ENCODE data around the gene TMEM181. TPM values are rescaled to one million over a fixed set of nuclear protein-coding genes. Genes with fewer than 3 reads are reported as not detected.

TMEM181 gene
- total RNA-seq, 4 donors from 2014 or later: 10.5 to 22.1 (median 16.8) TPM

DNA sequence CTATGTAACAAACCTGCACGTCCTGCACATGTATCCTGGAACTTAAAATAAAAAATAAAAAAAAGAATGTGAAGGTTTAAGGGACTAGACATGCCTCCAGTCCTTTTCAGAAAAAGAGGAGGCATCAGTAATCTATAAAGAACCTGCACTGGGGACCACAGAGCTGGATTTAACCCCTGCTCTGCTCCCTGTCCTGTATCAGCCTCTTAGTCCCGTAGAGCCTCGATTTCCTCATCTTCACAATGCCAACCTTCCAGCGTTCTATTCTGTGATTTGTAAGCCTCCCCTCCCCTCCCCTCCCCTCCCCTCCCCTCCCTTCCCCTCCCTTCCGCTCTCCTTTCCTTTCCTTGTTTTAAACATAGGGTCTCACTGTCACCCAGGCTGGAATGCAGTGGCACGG, 31.1 kb upstream of the TMEM181 start:
- H3K36me3 ChIP-seq: no peaks in the 10 kb centered on the region
- peaks cover 0 to 35% (median 0%) of the 10 kb centered on the region in 4 donors for H3K27me3 ChIP-seq
- TF ChIP-seq, protein P1, sequence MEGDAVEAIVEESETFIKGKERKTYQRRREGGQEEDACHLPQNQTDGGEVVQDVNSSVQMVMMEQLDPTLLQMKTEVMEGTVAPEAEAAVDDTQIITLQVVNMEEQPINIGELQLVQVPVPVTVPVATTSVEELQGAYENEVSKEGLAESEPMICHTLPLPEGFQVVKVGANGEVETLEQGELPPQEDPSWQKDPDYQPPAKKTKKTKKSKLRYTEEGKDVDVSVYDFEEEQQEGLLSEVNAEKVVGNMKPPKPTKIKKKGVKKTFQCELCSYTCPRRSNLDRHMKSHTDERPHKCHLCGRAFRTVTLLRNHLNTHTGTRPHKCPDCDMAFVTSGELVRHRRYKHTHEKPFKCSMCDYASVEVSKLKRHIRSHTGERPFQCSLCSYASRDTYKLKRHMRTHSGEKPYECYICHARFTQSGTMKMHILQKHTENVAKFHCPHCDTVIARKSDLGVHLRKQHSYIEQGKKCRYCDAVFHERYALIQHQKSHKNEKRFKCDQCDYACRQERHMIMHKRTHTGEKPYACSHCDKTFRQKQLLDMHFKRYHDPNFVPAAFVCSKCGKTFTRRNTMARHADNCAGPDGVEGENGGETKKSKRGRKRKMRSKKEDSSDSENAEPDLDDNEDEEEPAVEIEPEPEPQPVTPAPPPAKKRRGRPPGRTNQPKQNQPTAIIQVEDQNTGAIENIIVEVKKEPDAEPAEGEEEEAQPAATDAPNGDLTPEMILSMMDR (IDR thresholded peaks at IDR 0.05): no peak
- no peak for TF ChIP-seq POLR2A (IDR thresholded peaks at IDR 0.05)
- no peak for DNase-seq
- no peak overlapping the region for H3K27ac ChIP-seq
- H3K4me1 ChIP-seq: no peaks in the 10 kb centered on the region
- H3K9me3 ChIP-seq: peaks cover 0 to 13% (median 0%) of the 10 kb centered on the region in 3 donors
- intact Hi-C loops (cut with DNase I): no loop called here
- WGBS, 2 donors: 78 to 80% methylated on average over 6 of the region's 6 CpGs
- H3K4me3 ChIP-seq: no peak overlapping the region

DNA sequence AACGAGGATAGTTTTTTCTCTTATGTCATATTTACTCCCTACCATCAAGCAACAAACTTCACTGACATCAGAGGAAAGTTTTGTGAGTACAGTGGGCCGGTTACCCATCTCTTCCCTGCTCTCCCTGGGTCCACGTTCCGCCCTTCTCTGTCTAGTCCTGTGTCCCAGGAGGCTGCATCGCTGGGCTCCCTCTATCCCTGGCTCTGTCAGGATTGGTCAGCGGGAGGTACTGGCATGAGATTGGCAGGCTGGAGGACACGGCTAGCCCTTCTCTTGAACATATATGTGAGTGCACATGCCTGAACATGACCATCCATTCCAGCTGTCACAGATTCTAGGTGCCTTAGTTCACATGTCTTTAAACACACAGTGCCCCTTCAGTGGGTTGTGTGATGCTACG, 30.3 kb upstream of the TMEM181 start:
- no peaks in the 10 kb centered on the region for H3K36me3 ChIP-seq
- TF ChIP-seq POLR2A (IDR thresholded peaks at IDR 0.05): no peak
- TF ChIP-seq, protein P1 (IDR thresholded peaks at IDR 0.05): no peak
- DNase-seq: no peak
- no peak overlapping the region for H3K27ac ChIP-seq
- peaks cover 0 to 30% (median 0%) of the 10 kb centered on the region in 4 donors for H3K27me3 ChIP-seq
- H3K4me3 ChIP-seq: no peak overlapping the region
- WGBS, 2 donors: 64 to 75% methylated on average over 7 to 8 of the region's 8 CpGs
- intact Hi-C loops (cut with DNase I): no loop called here
- peaks cover 0 to 13% (median 0%) of the 10 kb centered on the region in 3 donors for H3K9me3 ChIP-seq
- H3K4me1 ChIP-seq: no peaks in the 10 kb centered on the region

DNA sequence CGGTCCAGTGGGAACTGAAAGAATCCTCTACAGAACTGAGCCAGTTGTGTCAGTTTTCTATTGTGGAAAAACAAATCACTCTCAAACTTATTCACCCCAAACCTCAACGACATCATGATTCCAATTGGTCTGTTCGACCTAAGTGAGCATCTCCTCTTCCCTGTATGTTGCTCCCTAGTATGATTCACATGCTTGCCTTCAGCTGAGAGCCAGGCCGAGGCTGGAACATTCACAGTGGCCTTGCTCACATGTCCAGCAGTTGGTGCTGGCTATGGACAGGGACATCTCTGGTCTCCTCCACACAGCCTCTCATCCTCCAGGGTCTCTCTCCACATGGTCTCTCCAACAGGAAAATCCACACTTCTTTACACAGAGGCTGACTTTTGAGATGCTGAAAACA, 28.3 kb upstream of the TMEM181 start:
- H3K27ac ChIP-seq: no peak overlapping the region
- no peaks in the 10 kb centered on the region for H3K36me3 ChIP-seq
- DNase-seq: no peak
- no peak overlapping the region for H3K4me3 ChIP-seq
- intact Hi-C loops (cut with DNase I): no loop called here
- TF ChIP-seq POLR2A (IDR thresholded peaks at IDR 0.05): no peak
- TF ChIP-seq, protein P1 (IDR thresholded peaks at IDR 0.05): no peak
- peaks cover 0 to 32% (median 4%) of the 10 kb centered on the region in 4 donors for H3K27me3 ChIP-seq
- peaks cover 0 to 13% (median 0%) of the 10 kb centered on the region in 3 donors for H3K9me3 ChIP-seq
- peaks cover 5 to 12% (median 8%) of the 10 kb centered on the region in 3 donors for H3K4me1 ChIP-seq
- WGBS, 2 donors: 53 to 78% methylated on average over 3 to 4 of the region's 4 CpGs

DNA sequence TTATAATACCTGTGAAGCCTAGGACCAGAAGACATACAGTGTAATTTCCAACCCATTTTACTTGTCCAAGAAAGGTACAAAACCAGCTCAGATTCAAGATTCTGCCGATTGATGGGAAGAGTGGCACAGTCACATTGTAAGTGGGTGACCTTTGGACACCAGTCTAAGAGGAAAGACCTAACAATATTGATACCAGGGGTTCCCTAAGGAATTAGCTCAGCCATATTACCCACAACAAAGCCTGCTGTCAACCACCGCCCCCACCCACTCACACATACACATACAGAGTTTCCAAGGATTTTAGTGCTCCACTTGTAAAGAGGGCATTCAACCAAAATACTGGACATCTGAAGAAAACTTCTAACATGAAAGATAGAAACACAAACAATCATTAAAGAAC, 27.9 kb upstream of the TMEM181 start:
- TF ChIP-seq, protein P1 (IDR thresholded peaks at IDR 0.05): no peak
- no peak for TF ChIP-seq POLR2A (IDR thresholded peaks at IDR 0.05)
- WGBS, 2 donors: 86% methylated on average over 2 of the region's 2 CpGs; no CpG with 5 or more reads in 1 of the 2 donors
- Histone ChIP-seq H3K9me3 (peaks cover 0 to 12% (median 0%) of the 10 kb centered on the region in 3 donors), H3K4me1 (peaks cover 6 to 16% (median 12%) of the 10 kb centered on the region in 3 donors), H3K4me3 (no peak overlapping the region), H3K27me3 (peaks cover 0 to 36% (median 5%) of the 10 kb centered on the region in 4 donors), H3K27ac (no peak overlapping the region), H3K36me3 (no peaks in the 10 kb centered on the region)
- intact Hi-C loops (cut with DNase I): no loop called here
- no peak for DNase-seq

DNA sequence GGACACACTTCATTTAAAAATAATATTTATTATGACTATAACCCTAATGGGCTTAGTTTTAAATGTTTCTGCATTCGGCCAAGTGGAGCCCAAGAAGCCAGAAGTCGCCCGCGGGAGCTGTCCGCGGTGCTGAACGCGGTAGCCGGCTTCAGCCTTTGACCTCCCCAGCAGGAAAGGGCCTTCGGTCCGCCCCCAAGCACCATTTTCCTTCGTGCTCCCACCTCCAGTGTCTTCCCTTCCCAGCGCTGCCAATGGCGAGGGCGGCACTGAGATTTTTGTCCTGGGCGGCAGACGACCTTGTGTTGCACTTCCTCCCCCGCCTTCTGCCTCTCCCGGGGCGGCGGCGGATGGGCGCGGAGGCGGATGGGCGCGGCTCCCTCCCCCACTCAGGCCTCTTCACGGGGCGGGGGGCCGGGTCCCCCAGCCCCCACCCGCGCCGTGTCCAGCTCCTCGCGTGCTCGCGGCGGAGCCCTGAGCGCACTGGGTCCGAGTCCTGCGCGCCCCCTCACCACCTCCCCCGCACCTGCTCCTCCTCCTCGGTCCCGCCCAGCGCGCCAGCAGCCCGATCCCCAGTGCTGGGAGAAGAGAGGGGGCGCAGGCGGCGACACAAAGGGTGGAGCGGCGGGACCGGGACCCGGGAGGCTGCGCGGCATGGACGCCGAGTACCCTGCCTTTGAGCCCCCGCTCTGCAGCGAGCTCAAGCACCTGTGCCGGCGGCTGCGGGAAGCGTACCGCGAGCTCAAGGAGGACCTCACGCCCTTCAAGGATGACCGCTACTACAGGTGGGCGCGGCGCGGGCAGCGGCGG, 23.6 kb upstream of the TMEM181 start:
- no peaks in the 10 kb centered on the region for H3K9me3 ChIP-seq
- peaks cover 6 to 21% (median 17%) of the 10 kb centered on the region in 3 donors for H3K4me1 ChIP-seq
- peak overlapping the region in 2 of 4 donors; percentile 59 to 65 for H3K27ac ChIP-seq
- intact Hi-C loops (cut with DNase I): no loop called here
- no peak for TF ChIP-seq POLR2A (IDR thresholded peaks at IDR 0.05)
- TF ChIP-seq, protein P1 (IDR thresholded peaks at IDR 0.05): no peak
- DNase-seq: no peak
- H3K27me3 ChIP-seq: peaks cover 5 to 47% (median 9%) of the 10 kb centered on the region in 4 donors
- 0 to 2% methylated on average over 14 to 16 of the region's 75 CpGs for WGBS, 2 donors
- H3K4me3 ChIP-seq: peak overlapping the region; percentile 39 to 70 (median 48)
- H3K36me3 ChIP-seq: no peaks in the 10 kb centered on the region

Data from esophagus squamous epithelium (tissue), 5 donors.